SK-N-SH treated with all-trans-retinoic acid at 6 μM for 48 hours (cell line): ENCODE measurements around the gene SCAF11.
A peak's percentile ranks its signal among the peaks of the same experiment; 100 is the strongest.

Source experiments
- ATAC-seq: fragments of 200-7000 bp; cut with Tn5 transposase; 3 replicates; pipeline ENCODE4 v1.9.1; 2020; ENCODE audit warnings: mild to moderate bottlenecking, moderate library complexity
- ARNTL ChIP-seq: fragments of 450-650 bp; formaldehyde crosslinking; IDR thresholded peaks from 2 replicates; pipeline ENCODE4 v1.5.0; 2020; ENCODE audit warnings: low read depth, mild to moderate bottlenecking, moderate library complexity, borderline replicate concordance
- BACH2 ChIP-seq: fragments of 250-450 bp; sonication (Bioruptor Pico); IDR thresholded peaks from 2 replicates; pipeline ENCODE4 v1.9.0; 2021; ENCODE audit warnings: mild to moderate bottlenecking, borderline replicate concordance
- CSDC2 ChIP-seq: fragments of 250-450 bp; sonication (Bioruptor Pico); IDR thresholded peaks from 2 replicates; pipeline ENCODE4 v1.5.0; 2020; ENCODE audit warnings: mild to moderate bottlenecking, moderate library complexity
- ESRRG ChIP-seq: fragments of 250-450 bp; sonication (Bioruptor Pico); IDR thresholded peaks from 2 replicates; pipeline ENCODE4 v1.6.1; 2021; ENCODE audit warnings: mild to moderate bottlenecking
- ISL1 ChIP-seq: fragments of 250-450 bp; sonication (Bioruptor Pico); IDR thresholded peaks from 2 replicates; pipeline ENCODE4 v2.1.2; 2022; ENCODE audit warnings: mild to moderate bottlenecking, moderate library complexity
- OSR1 ChIP-seq: fragments of 250-450 bp; sonication (Bioruptor Pico); IDR thresholded peaks from 2 replicates; pipeline ENCODE4 v1.8.0; 2022; ENCODE audit warnings: moderate library complexity, mild to moderate bottlenecking, inconsistent platforms
- PPARA ChIP-seq: fragments of 250-450 bp; sonication (Bioruptor Pico); IDR thresholded peaks from 2 replicates; pipeline ENCODE4 v1.5.0; 2020; ENCODE audit warnings: mild to moderate bottlenecking, borderline replicate concordance
- RARB ChIP-seq: fragments of 250-450 bp; sonication (Bioruptor Pico); IDR thresholded peaks from 2 replicates; pipeline ENCODE4 v1.8.0; 2021; ENCODE audit warnings: mild to moderate bottlenecking, moderate library complexity
- TCF4 ChIP-seq: fragments of 250-450 bp; sonication (Bioruptor Pico); IDR thresholded peaks from 2 replicates; pipeline ENCODE4 v1.8.0; 2021; ENCODE audit warnings: mild to moderate bottlenecking, moderate library complexity, borderline replicate concordance
- TOX ChIP-seq: fragments of 250-450 bp; sonication (Bioruptor Pico); IDR thresholded peaks from 2 replicates; pipeline ENCODE4 v1.8.0; 2021; ENCODE audit warnings: mild to moderate bottlenecking, moderate library complexity, borderline replicate concordance
- ZC3H10 ChIP-seq: fragments of 250-450 bp; sonication (Bioruptor Pico); IDR thresholded peaks from 2 replicates; pipeline ENCODE4 v1.5.1; 2021; ENCODE audit warnings: mild to moderate bottlenecking, moderate library complexity
- ZFP3 ChIP-seq: fragments of 250-450 bp; sonication (Bioruptor Pico); IDR thresholded peaks from 2 replicates; pipeline ENCODE4 v1.5.0; 2020; ENCODE audit warnings: mild to moderate bottlenecking, moderate library complexity
- TF ChIP-seq, protein P1 (sequence below): fragments of 250-450 bp; sonication (Bioruptor Pico); IDR thresholded peaks from 2 replicates; pipeline ENCODE4 v1.8.0; 2021; ENCODE audit warnings: low read depth, mild to moderate bottlenecking, moderate library complexity, borderline replicate concordance
- TF ChIP-seq, protein P2 (sequence below): fragments of 250-450 bp; sonication (Bioruptor Pico); IDR thresholded peaks from 2 replicates; pipeline ENCODE4 v1.5.1; 2021; ENCODE audit warnings: mild to moderate bottlenecking, moderate library complexity
- TF ChIP-seq, protein P3 (sequence below): fragments of 250-450 bp; sonication (Bioruptor Pico); IDR thresholded peaks from 2 replicates; pipeline ENCODE4 v1.5.1; 2020; ENCODE audit warnings: low read depth, mild to moderate bottlenecking, moderate library complexity
- TF ChIP-seq, protein P4 (sequence below): fragments of 250-450 bp; sonication (Bioruptor Pico); IDR thresholded peaks from 2 replicates; pipeline ENCODE4 v1.8.0; 2020; ENCODE audit warnings: mild to moderate bottlenecking, moderate library complexity, borderline replicate concordance
- TF ChIP-seq, protein P5 (sequence below): fragments of 250-450 bp; sonication (Bioruptor Pico); IDR thresholded peaks from 2 replicates; pipeline ENCODE4 v1.5.0; 2020; ENCODE audit warnings: mild to moderate bottlenecking, moderate library complexity

The SCAF11 gene

DNA sequence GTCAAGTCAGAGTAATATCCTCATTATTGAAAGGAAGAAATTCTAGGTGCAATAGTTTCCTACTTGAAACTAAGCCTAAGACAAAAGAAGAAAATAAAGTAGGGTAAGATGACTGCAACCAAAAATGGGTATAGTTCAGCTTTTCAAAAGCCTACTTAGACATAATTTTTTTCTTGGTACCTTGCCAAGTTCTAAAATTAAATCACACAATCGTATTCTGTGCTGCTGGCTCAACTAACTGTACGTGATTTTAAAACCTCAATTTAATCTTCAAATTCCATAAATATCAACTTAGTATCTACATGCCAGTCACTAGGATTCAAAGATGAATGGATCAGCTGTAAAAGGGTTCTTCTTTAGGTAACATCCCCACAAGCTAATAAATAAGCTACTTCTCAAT lies 56.9 kb downstream of the SCAF11 start:
- ATAC-seq, result no peak
- TF ChIP-seq ISL1 (CRISPR knock-in tag) (peak; percentile 24; the same call in 1 of the 2 replicates), ZFP3 (CRISPR knock-in tag) (no peak)

DNA sequence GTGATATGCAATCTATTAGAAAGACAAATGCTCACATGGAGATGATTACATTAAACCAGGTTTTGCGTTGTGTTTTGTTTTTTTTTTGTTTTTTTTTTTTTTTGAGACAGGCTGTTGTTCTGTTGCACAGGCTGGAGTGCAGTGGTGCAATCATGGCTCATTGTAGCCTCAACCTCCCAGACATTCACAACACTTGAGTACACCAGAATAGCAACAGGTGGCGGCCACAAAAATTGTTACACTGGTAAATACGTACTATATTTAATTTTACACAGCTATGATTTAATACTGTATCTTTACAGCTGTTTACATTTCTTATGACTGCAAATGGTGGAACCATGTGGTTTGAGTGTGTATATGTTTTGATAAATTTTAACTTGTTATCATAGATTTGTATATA lies 60.0 kb downstream of the SCAF11 start:
- no peak for ATAC-seq
- TF ChIP-seq OSR1 (CRISPR knock-in tag), result no peak
- no peak for TF ChIP-seq CSDC2 (CRISPR knock-in tag)
- TF ChIP-seq ZC3H10 (CRISPR knock-in tag), result no peak
- no peak for TF ChIP-seq BACH2 (CRISPR knock-in tag)
- TF ChIP-seq, protein P1, sequence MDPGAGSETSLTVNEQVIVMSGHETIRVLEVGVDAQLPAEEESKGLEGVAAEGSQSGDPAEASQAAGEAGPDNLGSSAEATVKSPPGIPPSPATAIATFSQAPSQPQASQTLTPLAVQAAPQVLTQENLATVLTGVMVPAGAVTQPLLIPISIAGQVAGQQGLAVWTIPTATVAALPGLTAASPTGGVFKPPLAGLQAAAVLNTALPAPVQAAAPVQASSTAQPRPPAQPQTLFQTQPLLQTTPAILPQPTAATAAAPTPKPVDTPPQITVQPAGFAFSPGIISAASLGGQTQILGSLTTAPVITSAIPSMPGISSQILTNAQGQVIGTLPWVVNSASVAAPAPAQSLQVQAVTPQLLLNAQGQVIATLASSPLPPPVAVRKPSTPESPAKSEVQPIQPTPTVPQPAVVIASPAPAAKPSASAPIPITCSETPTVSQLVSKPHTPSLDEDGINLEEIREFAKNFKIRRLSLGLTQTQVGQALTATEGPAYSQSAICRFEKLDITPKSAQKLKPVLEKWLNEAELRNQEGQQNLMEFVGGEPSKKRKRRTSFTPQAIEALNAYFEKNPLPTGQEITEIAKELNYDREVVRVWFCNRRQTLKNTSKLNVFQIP, result no peak
- TF ChIP-seq TOX, result no peak
- TF ChIP-seq, protein P2, sequence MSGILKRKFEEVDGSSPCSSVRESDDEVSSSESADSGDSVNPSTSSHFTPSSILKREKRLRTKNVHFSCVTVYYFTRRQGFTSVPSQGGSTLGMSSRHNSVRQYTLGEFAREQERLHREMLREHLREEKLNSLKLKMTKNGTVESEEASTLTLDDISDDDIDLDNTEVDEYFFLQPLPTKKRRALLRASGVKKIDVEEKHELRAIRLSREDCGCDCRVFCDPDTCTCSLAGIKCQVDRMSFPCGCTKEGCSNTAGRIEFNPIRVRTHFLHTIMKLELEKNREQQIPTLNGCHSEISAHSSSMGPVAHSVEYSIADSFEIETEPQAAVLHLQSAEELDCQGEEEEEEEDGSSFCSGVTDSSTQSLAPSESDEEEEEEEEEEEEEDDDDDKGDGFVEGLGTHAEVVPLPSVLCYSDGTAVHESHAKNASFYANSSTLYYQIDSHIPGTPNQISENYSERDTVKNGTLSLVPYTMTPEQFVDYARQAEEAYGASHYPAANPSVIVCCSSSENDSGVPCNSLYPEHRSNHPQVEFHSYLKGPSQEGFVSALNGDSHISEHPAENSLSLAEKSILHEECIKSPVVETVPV, result no peak

DNA sequence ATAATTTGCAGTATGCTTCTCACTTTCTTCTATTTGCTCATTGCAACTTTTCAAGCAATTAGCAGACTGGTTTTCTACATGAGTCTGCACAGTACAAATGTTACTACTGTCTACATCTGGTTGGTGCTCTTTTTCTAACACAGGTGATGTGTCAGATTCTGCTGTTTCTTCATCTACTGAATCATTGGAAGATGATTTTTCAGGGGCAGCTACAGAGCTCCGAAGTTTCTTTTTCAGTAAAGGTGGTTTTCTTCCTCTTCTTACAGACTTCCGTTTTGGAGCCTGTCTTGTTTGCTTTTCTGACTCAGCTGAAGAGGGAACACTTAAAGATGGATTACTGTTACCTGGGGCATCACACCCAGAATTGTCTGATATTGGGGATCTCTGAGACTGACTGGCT lies 62.1 kb downstream of the SCAF11 start:
- TF ChIP-seq TCF4 (CRISPR knock-in tag) (no peak), PPARA (CRISPR knock-in tag) (no peak), RARB (CRISPR knock-in tag) (no peak)
- TF ChIP-seq, protein P2, result no peak
- TF ChIP-seq, protein P3, sequence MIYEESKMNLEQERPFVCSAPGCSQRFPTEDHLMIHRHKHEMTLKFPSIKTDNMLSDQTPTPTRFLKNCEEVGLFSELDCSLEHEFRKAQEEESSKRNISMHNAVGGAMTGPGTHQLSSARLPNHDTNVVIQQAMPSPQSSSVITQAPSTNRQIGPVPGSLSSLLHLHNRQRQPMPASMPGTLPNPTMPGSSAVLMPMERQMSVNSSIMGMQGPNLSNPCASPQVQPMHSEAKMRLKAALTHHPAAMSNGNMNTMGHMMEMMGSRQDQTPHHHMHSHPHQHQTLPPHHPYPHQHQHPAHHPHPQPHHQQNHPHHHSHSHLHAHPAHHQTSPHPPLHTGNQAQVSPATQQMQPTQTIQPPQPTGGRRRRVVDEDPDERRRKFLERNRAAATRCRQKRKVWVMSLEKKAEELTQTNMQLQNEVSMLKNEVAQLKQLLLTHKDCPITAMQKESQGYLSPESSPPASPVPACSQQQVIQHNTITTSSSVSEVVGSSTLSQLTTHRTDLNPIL (CRISPR knock-in tag), result no peak
- ATAC-seq, result no peak

DNA sequence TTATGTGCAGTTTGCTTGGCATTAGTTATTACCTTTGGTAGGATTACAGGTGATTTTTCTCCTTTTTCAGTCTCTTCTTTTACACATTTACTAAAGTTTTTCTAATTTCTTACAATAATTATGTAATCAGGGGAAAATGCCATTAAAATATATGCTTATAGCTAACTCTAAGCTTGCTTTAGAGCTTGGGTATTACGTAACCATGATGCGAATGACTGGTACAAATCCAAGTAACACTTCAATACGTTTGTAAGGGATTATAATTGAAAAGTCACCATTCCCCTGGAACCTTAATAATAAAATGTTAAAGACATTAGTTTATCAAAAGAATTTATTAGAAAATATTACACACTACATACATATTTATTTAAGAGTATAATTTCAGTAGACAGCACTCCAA lies 71.6 kb downstream of the SCAF11 start:
- ATAC-seq, result no peak

More for the DNA sequence above, 71.6 kb downstream of the SCAF11 start:
- TF ChIP-seq ESRRG, result no peak
- TF ChIP-seq OSR1 (CRISPR knock-in tag), result no peak
- no peak for TF ChIP-seq TCF4 (CRISPR knock-in tag)
- TF ChIP-seq, protein P2, result no peak
- no peak for TF ChIP-seq ARNTL (CRISPR knock-in tag)
- TF ChIP-seq, protein P4, sequence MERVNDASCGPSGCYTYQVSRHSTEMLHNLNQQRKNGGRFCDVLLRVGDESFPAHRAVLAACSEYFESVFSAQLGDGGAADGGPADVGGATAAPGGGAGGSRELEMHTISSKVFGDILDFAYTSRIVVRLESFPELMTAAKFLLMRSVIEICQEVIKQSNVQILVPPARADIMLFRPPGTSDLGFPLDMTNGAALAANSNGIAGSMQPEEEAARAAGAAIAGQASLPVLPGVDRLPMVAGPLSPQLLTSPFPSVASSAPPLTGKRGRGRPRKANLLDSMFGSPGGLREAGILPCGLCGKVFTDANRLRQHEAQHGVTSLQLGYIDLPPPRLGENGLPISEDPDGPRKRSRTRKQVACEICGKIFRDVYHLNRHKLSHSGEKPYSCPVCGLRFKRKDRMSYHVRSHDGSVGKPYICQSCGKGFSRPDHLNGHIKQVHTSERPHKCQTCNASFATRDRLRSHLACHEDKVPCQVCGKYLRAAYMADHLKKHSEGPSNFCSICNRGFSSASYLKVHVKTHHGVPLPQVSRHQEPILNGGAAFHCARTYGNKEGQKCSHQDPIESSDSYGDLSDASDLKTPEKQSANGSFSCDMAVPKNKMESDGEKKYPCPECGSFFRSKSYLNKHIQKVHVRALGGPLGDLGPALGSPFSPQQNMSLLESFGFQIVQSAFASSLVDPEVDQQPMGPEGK (CRISPR knock-in tag), result no peak
- TF ChIP-seq, protein P5, sequence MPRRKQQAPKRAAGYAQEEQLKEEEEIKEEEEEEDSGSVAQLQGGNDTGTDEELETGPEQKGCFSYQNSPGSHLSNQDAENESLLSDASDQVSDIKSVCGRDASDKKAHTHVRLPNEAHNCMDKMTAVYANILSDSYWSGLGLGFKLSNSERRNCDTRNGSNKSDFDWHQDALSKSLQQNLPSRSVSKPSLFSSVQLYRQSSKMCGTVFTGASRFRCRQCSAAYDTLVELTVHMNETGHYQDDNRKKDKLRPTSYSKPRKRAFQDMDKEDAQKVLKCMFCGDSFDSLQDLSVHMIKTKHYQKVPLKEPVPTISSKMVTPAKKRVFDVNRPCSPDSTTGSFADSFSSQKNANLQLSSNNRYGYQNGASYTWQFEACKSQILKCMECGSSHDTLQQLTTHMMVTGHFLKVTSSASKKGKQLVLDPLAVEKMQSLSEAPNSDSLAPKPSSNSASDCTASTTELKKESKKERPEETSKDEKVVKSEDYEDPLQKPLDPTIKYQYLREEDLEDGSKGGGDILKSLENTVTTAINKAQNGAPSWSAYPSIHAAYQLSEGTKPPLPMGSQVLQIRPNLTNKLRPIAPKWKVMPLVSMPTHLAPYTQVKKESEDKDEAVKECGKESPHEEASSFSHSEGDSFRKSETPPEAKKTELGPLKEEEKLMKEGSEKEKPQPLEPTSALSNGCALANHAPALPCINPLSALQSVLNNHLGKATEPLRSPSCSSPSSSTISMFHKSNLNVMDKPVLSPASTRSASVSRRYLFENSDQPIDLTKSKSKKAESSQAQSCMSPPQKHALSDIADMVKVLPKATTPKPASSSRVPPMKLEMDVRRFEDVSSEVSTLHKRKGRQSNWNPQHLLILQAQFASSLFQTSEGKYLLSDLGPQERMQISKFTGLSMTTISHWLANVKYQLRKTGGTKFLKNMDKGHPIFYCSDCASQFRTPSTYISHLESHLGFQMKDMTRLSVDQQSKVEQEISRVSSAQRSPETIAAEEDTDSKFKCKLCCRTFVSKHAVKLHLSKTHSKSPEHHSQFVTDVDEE (CRISPR knock-in tag), result no peak
- no peak for TF ChIP-seq ZFP3 (CRISPR knock-in tag)
- TF ChIP-seq, protein P1, result no peak
